AG09309 (cell line): ENCODE data around the gene PLCD3.

Experiments
- DNase-seq: peaks from one replicate; pipeline ENCODE4 v3.0.0-alpha.2; 2010; ENCODE audit warnings: low read depth
- H3K4me3 ChIP-seq: 2 replicates; pipeline ENCODE4 v1.5.1; 2011; ENCODE audit warnings: mild to moderate bottlenecking, low read depth, low read length, moderate library complexity; ENCODE audit not compliant: control insufficient read depth
- TF ChIP-seq, protein P1 (sequence below): IDR thresholded peaks from 2 replicates; pipeline ENCODE4 v1.5.1; 2011; ENCODE audit warnings: mild to moderate bottlenecking, low read depth, low read length, inconsistent platforms; ENCODE audit not compliant: insufficient read depth, control insufficient read depth; ENCODE audit errors: missing control alignments

Gene PLCD3

GRCh38 chr17:45120558-45120957, 11.8 kb downstream of the PLCD3 start:
- no peak overlapping the region for H3K4me3 ChIP-seq
- no peak for DNase-seq
- TF ChIP-seq, protein P1, sequence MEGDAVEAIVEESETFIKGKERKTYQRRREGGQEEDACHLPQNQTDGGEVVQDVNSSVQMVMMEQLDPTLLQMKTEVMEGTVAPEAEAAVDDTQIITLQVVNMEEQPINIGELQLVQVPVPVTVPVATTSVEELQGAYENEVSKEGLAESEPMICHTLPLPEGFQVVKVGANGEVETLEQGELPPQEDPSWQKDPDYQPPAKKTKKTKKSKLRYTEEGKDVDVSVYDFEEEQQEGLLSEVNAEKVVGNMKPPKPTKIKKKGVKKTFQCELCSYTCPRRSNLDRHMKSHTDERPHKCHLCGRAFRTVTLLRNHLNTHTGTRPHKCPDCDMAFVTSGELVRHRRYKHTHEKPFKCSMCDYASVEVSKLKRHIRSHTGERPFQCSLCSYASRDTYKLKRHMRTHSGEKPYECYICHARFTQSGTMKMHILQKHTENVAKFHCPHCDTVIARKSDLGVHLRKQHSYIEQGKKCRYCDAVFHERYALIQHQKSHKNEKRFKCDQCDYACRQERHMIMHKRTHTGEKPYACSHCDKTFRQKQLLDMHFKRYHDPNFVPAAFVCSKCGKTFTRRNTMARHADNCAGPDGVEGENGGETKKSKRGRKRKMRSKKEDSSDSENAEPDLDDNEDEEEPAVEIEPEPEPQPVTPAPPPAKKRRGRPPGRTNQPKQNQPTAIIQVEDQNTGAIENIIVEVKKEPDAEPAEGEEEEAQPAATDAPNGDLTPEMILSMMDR: no peak

GRCh38 chr17:45119964-45120363, 12.4 kb downstream of the PLCD3 start:
- DNase-seq: no peak
- TF ChIP-seq, protein P1: no peak
- H3K4me3 ChIP-seq: no peak overlapping the region

GRCh38 chr17:45118691-45119090, 13.6 kb downstream of the PLCD3 start:
- no peak overlapping the region for H3K4me3 ChIP-seq
- TF ChIP-seq, protein P1: no peak
- DNase-seq: no peak

DNA sequence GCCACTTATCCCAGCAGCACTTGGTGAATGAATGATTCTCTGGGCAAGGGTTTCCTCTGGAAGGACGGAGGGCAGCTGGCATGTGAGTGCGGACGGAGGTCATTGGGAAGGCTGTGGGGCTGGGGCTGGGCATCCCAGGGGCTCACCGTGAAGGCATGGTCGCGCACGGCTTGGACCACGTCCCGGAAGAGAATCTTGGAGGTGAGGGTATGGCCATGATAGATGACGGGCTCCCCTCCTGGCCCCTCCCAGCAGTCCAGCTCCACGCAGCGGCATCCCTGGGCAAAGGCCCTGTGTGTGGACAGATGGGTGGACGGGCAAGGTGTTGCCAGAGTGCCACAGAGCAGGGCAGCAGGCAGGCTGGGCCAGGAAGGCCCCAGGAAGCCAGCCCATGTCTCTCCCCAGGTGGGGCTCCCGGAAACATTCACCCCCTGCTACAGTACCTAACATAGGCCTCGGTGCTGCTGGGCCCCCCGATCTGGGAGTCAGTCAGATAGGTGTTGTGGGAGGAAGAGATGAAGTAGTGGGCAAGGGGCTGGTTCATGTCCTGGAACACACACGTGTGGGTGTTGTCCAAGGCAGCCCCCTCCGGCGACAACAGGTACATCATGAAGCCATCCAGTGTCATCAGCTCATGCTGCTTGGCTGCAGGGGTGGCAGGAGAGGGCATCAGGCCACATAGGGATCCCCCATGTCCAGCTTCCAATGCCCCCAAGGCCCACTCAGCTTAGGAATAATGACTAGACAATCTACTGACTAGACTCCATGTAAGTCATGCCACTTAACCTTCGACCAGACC, 14.3 kb downstream of the PLCD3 start:
- TF ChIP-seq, protein P1: no peak

GRCh38 chr17:45117334-45117733, 15.0 kb downstream of the PLCD3 start:
- H3K4me3 ChIP-seq: no peak overlapping the region
- DNase-seq: no peak
- TF ChIP-seq, protein P1: no peak

More for the DNA sequence above, 14.3 kb downstream of the PLCD3 start:
- no peak for DNase-seq
- H3K4me3 ChIP-seq: no peak overlapping the region

- no peak overlapping the region for H3K4me3 ChIP-seq
- no peak for DNase-seq
- TF ChIP-seq, protein P1: no peak
Measured at GRCh38 chr17:45116434-45117016, 15.8 kb downstream of the PLCD3 start.
